ENCODE data around the gene C22orf23.
A peak's percentile ranks its signal among the peaks of the same experiment; 100 is the strongest.

Gene C22orf23

DNA sequence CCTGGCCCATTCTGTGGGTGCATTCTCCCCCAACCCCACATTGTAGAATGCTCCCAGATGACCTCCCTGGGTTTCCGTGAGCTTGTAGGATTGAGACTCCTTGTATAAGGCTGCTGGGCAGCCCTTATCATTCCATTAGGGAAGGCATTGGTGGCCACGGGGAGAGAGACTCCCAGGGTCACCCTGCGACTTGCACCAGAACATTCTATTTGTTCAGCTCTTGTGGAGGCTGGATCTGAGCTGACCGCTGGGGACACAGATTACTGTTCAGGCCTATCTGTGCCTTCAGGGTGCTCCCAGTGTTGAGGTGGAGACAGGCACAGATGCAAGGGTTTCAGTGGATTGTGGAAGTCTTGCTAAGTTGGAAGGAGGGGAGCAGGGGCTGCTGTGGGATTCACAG is 29.5 kb downstream of the C22orf23 start:
- DNase-seq: no peak

- no peak for DNase-seq
These were observed 31.2 kb downstream of the C22orf23 start for GRCh38 chr22:37922191-37922590.

DNA sequence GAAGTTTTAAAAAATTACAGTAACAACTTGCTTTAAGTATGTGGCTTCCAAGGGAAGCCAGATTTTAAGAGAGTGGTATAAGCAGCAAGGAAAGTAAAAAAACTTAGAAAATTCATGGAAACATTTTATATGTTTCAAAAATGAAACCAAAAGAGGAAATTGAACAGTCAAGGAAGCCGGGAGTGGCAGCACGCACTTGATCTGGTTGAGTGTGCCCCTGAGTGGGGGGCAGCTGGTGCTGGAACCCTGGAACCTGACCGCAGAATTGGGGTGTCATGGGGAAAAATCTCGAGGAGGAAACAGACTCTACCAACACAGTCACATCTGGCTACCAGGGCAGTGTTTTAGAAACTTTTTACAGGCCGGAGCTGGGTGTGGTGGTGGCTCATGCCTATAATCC is 33.3 kb downstream of the C22orf23 start:
- no peak for DNase-seq

GRCh38 chr22:37918580-37919270 is 34.7 kb downstream of the C22orf23 start:
- no peak for DNase-seq

- no peak for DNase-seq
These were observed 35.4 kb downstream of the C22orf23 start for GRCh38 chr22:37917874-37918548.

- DNase-seq: no peak
These were observed 37.1 kb downstream of the C22orf23 start for GRCh38 chr22:37916311-37916710.

DNA sequence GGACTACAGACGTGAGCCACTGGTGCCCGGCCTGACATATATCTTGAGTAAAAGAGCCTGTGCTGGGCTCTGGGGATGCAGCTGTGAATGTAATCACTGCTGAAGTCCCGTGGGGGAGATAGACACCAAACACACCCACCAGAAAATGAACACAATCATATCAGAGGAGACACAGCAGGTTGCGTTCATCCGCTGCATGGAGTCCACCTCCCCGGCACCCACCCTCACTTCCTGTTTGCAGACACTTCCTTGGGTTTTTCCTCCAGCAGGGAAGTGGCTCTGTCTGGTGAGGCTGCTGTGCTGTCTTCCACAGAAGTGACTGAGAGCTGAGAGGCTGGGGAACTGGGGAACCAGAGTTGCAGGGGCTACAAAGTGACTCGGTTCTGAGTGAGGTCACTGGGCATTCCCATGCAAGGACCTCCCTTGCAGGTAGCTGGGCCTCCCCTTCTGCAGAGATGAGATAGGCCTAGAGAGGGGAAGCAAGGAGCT is 40.1 kb downstream of the C22orf23 start:
- no peak for DNase-seq

GRCh38 chr22:37912171-37912570 is 41.2 kb downstream of the C22orf23 start:
- DNase-seq: no peak

GRCh38 chr22:37911697-37912096 is 41.7 kb downstream of the C22orf23 start:
- no peak for DNase-seq

GRCh38 chr22:37910890-37911672 is 42.3 kb downstream of the C22orf23 start:
- no peak for DNase-seq

DNA sequence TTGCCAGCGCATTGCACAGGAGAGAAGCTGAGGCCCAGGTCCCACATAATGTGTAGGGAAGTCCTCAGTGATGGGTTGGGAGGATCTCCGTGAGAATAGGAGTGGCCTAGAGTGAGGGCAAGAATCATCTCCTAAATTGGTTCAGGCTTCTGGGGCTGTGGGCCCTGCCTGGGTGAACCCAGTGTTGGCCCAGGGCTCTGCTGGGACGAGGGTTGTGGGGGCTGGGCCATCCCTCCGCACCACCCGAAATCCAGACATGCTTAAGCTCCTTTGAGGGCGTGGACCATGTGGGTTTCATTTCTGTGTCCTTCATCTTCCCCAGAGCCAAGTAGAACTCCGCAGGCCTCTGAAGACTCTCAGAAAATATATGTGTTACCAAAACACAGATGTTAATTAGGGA is 43.6 kb downstream of the C22orf23 start:
- no peak for DNase-seq

DNA sequence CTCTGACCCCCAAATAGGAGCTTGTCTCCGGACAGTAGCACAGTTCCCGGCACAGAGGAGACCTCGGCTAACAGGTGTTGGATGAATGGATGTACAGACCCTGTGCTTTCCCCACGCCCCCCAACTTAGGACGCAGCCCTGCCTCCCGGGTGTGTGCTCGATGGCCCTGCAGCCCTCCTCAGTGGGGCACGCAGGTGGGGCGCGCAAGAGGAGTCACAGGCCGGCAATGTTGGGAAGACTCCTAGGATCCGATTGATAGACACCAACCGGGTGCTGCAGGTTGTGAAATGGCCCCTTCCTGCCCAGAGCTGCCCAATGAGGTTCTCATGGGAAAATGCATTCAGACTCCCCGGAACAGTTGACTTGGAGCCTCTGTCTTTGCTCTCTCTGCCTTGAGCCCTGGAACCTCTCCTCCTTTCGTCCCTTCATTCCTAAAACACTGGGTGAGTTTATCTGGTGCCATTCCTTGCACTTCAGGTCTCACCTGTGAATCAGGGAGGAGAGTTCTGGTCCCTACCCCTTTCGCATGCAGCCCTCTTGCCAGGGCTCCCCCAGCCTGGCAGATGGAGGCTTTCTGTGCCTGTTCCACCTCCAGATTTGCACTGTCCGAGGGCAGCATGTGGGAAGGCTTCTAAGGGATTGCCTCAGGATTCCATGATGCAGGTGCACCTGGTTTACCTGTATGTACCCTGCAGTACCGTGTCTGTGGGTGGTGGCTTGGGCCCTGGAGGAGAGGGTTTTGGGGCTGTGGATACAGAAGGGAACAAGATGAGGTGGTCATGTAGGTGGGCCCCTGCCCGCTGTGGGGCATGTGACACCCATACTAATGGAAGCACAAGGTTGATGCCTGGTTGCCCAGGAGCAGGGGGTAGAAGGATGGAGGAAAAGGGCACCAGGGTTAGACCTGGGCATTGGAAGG is 46.1 kb downstream of the C22orf23 start:
- DNase-seq: no peak

GRCh38 chr22:37906364-37907008 is 46.9 kb downstream of the C22orf23 start:
- no peak for DNase-seq

DNA sequence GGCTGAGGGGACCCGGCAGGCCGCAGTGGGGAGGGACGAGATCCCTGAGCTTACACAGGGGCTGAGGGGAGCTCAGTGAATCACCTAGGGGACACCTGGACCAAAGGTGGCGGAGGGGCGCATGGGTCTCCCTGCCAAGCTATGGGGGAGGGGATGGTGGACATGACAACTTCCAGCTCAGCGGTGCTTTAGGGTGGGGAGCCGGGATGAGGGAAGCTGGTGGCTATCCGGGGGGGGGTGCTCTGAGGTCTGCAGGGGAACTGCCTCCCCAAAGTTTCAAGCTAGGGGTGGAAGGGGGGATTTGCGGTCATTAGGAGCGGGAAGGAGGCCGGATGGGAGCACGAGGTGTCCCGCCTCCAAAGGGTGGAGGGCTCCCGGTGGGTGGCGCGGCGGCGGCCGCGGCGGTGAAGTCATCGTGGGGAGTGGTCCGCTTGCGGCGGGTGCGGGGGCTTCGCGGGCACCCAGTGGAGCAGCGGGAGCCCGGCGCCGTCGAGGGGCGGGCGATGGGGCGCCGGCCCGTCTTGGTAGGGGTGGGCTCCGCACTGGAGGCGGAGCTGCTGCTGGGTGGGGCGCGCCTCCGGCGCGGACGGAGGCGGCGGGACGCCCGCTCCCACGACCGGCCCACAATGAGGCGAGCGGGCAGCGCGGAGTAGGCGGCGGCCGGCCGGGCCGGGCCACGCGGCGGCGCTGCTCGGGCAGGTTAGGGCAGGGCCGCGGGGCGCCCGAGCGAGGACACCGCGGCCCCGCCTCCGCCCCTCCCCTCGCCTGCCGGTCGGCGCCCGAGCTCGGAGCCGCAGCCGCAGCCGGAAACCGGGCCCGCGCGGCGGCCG is 47.7 kb downstream of the C22orf23 start, which contains the start of gene MICALL1:
Gene MICALL1 (plus strand): TSS at position 764 of the 830 bp plus-strand sequence. CDS start 126 bp downstream, outside the sequence.
- DNase-seq: peak; percentile 35 to 39

GRCh38 chr22:37904572-37905533 is 48.5 kb downstream of the C22orf23 start:
- no peak for DNase-seq

DNA sequence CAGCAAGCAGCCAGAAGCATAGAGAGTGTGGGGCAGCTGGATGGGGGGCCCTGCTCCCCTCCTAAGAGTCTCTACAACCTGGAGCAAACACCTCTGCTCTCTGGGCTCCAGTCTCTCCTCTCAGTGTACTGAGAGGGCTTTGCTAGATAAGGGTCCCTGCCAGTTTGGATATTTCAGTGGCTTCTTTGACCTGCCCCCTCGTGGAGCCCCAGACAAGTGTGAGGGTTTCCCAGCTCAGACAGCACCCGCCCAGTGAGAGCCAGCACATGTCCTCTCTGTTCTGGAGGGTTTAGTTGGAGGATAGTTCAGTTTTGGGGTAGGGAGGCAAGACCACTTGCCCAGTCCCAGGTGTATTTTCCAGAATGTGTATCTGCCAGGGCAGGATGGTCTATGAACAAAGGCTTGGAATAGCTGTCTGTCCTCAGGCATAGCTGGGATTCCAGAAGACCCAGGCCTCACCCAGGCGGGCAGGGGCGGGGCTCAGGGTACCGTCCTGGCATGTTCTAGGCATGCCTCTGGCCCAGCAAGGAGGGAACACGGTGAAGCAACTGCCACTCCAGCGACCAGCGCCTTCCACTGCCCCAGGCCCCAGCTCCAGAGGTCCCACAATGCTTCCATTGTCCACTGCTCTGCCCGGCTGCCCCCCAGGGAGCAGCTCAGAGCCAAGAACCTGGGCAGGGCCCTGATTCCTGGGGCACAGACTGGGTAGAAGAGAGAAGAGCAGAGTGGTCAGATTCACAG is 54.8 kb downstream of the C22orf23 start:
- no peak for DNase-seq

- no peak for DNase-seq
These were observed 55.6 kb downstream of the C22orf23 start for GRCh38 chr22:37897807-37898206.

- no peak for DNase-seq
These were observed 56.5 kb downstream of the C22orf23 start for GRCh38 chr22:37896939-37897338.

- no peak for DNase-seq
These were observed 57.2 kb downstream of the C22orf23 start for GRCh38 chr22:37896181-37896592.

Data from activated CD4-positive, alpha-beta T cell treated with anti-CD3 and anti-CD28 coated beads, Interleukin-2, amount 50 U/mL, for 4 hours (primary cell).